ENCODE results near the gene SNX4.
"Not testable (repeated sequence)": the region's sequence is repeated elsewhere in the genome, so short reads cannot be mapped to it uniquely, and the experiment has no call there.

SNX4 gene

DNA sequence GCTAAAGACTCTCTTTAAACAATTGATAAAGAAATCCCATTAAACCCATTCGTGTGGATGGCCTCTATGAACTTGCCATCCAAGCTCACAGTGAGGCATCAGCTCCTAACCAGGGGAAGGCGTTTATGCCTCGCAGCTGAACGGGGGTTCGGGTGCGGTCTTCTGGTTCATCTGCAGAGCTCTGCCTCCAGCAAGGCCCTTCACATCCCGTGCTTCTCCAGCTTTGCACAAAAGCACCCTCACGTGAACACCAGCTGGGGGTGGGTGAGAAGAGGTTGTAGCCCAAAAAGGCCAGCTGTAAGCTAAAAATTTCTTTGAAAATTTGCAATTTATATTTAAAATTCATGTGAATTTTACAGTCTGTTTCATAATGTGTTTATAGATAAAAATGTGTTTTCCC, 105.3 kb downstream of the SNX4 start:
- Histone ChIP-seq H4K20me1 (ENCODE audit: insufficient read depth, low read length) (no peaks in the 10 kb centered on the region), H3K4me2 (ENCODE audit: low read depth, low read length) (no peak overlapping the region), H3K27ac (ENCODE audit: low read length) (no peak overlapping the region), H3K79me2 (ENCODE audit: low read length) (no peaks in the 10 kb centered on the region), H3K4me3 (ENCODE audit: low read length) (no peak overlapping the region), H3K9ac (ENCODE audit: low read length) (no peak overlapping the region), H2AFZ (ENCODE audit: low read length) (no peak overlapping the region), H3K9me2 (replicated peaks; ENCODE audit: insufficient read depth, low read length) (no peaks in the 10 kb centered on the region), H3K36me3 (replicated peaks; ENCODE audit: insufficient read depth, low read length) (no peaks in the 10 kb centered on the region), H3K9me3 (replicated peaks; ENCODE audit: insufficient read depth, low read length) (no peaks in the 10 kb centered on the region), H3K27me3 (replicated peaks; ENCODE audit: insufficient read depth, low read length) (no peaks in the 10 kb centered on the region), H3F3A (ENCODE audit: insufficient read depth, low read length) (no peaks in the 10 kb centered on the region), H3K4me1 (ENCODE audit: low read length) (no peaks in the 10 kb centered on the region)
- DNase-seq, result no peak
- TF ChIP-seq EZH2phosphoT487 (IDR thresholded peaks at IDR 0.05; ENCODE audit: low read length) (no peak), EZH2 (optimal IDR thresholded peaks at IDR 0.05; ENCODE audit: low read depth, low read length) (no peak), CTCF (IDR thresholded peaks at IDR 0.05; ENCODE audit: low read length) (no peak)

DNA sequence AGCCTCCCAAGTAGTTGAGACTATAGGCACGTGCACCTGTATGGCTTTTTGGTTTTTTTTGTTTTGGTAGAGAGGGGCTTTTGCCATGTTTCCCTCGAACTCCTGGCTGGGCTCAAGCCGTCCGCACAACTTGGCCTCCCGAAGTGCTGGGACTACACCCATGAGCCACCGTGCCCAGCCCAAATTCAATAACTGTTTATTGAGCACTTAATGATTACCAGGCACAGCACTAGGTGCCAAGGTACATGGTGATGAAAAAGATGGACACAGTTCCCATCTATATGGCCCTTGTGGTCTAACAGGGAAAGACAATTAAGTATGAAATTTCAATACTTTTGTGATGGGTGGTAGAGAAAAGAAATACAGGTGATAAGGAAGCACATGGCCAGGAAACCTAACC, 109.1 kb downstream of the SNX4 start:
- H3K9ac ChIP-seq (ENCODE audit: low read length), result no peak overlapping the region
- no peak overlapping the region for H3K4me2 ChIP-seq (ENCODE audit: low read depth, low read length)
- H3K36me3 ChIP-seq (replicated peaks; ENCODE audit: insufficient read depth, low read length), result no peaks in the 10 kb centered on the region
- no peaks in the 10 kb centered on the region for H3K9me3 ChIP-seq (replicated peaks; ENCODE audit: insufficient read depth, low read length)
- no peak overlapping the region for H3K4me3 ChIP-seq (ENCODE audit: low read length)
- no peaks in the 10 kb centered on the region for H3K4me1 ChIP-seq (ENCODE audit: low read length)
- no peaks in the 10 kb centered on the region for H3F3A ChIP-seq (ENCODE audit: insufficient read depth, low read length)
- no peak for DNase-seq
- no peak overlapping the region for H3K27ac ChIP-seq (ENCODE audit: low read length)
- no peaks in the 10 kb centered on the region for H3K9me2 ChIP-seq (replicated peaks; ENCODE audit: insufficient read depth, low read length)
- no peaks in the 10 kb centered on the region for H4K20me1 ChIP-seq (ENCODE audit: insufficient read depth, low read length)
- no peaks in the 10 kb centered on the region for H3K79me2 ChIP-seq (ENCODE audit: low read length)
- H2AFZ ChIP-seq (ENCODE audit: low read length), result no peak overlapping the region
- TF ChIP-seq CTCF (IDR thresholded peaks at IDR 0.05; ENCODE audit: low read length) (no peak), EZH2 (optimal IDR thresholded peaks at IDR 0.05; ENCODE audit: low read depth, low read length) (no peak), EZH2phosphoT487 (IDR thresholded peaks at IDR 0.05; ENCODE audit: low read length) (no peak)
- no peaks in the 10 kb centered on the region for H3K27me3 ChIP-seq (replicated peaks; ENCODE audit: insufficient read depth, low read length)

GRCh38 chr3:125406070-125406469, 113.9 kb downstream of the SNX4 start:
- no peaks in the 10 kb centered on the region for H3K27me3 ChIP-seq (replicated peaks; ENCODE audit: insufficient read depth, low read length)
- H3K36me3 ChIP-seq (replicated peaks; ENCODE audit: insufficient read depth, low read length), result no peaks in the 10 kb centered on the region
- TF ChIP-seq EZH2 (optimal IDR thresholded peaks at IDR 0.05; ENCODE audit: low read depth, low read length) (no peak), EZH2phosphoT487 (IDR thresholded peaks at IDR 0.05; ENCODE audit: low read length) (no peak), CTCF (IDR thresholded peaks at IDR 0.05; ENCODE audit: low read length) (no peak)
- H3K79me2 ChIP-seq (ENCODE audit: low read length), result no peaks in the 10 kb centered on the region
- H3K9me2 ChIP-seq (replicated peaks; ENCODE audit: insufficient read depth, low read length), result no peaks in the 10 kb centered on the region
- H3F3A ChIP-seq (ENCODE audit: insufficient read depth, low read length), result no peaks in the 10 kb centered on the region
- no peak overlapping the region for H3K4me3 ChIP-seq (ENCODE audit: low read length)
- H3K27ac ChIP-seq (ENCODE audit: low read length), result no peak overlapping the region
- no peaks in the 10 kb centered on the region for H3K9me3 ChIP-seq (replicated peaks; ENCODE audit: insufficient read depth, low read length)
- DNase-seq, result no peak
- H2AFZ ChIP-seq (ENCODE audit: low read length), result no peak overlapping the region
- H3K4me2 ChIP-seq (ENCODE audit: low read depth, low read length), result no peak overlapping the region
- no peak overlapping the region for H3K9ac ChIP-seq (ENCODE audit: low read length)
- H4K20me1 ChIP-seq (ENCODE audit: insufficient read depth, low read length), result no peaks in the 10 kb centered on the region
- no peaks in the 10 kb centered on the region for H3K4me1 ChIP-seq (ENCODE audit: low read length)

GRCh38 chr3:125405515-125405914, 114.5 kb downstream of the SNX4 start:
- not testable (repeated sequence) for H3K4me1 ChIP-seq (ENCODE audit: low read length); H3K9ac ChIP-seq (ENCODE audit: low read length); H3K27ac ChIP-seq (ENCODE audit: low read length); H3K9me3 ChIP-seq (replicated peaks; ENCODE audit: insufficient read depth, low read length); H4K20me1 ChIP-seq (ENCODE audit: insufficient read depth, low read length); H3K36me3 ChIP-seq (replicated peaks; ENCODE audit: insufficient read depth, low read length); H3K4me2 ChIP-seq (ENCODE audit: low read depth, low read length); DNase-seq; H3K9me2 ChIP-seq (replicated peaks; ENCODE audit: insufficient read depth, low read length); H3K79me2 ChIP-seq (ENCODE audit: low read length); H3K4me3 ChIP-seq (ENCODE audit: low read length); H2AFZ ChIP-seq (ENCODE audit: low read length); H3K27me3 ChIP-seq (replicated peaks; ENCODE audit: insufficient read depth, low read length); H3F3A ChIP-seq (ENCODE audit: insufficient read depth, low read length)

Measured in MM.1S (cell line).